GM13977 (cell line): ENCODE results near the gene PTGR1.

Source experiments
- DNase-seq: peaks from one replicate; pipeline ENCODE4 v3.0.0; 2012; ENCODE audit warnings: low spot score
- in situ Hi-C: fragments of 300-500 bp; cut with MboI; formaldehyde crosslinking; loops from one replicate; pipeline ENCODE4 v1.12.0; 2022; ENCODE audit warnings: low sequenced_read_pairs, low pct_unique_long_range_greater_than_20kb, mixed read lengths, inconsistent platforms; ENCODE audit not compliant: unreplicated experiment
- TF ChIP-seq, protein P1 (sequence below): IDR thresholded peaks from 2 replicates; pipeline ENCODE4 v1.5.1; 2012; ENCODE audit warnings: mild to moderate bottlenecking, control low read depth; ENCODE audit not compliant: insufficient read depth; ENCODE audit errors: extremely low read depth, missing control alignments

The PTGR1 gene

DNA sequence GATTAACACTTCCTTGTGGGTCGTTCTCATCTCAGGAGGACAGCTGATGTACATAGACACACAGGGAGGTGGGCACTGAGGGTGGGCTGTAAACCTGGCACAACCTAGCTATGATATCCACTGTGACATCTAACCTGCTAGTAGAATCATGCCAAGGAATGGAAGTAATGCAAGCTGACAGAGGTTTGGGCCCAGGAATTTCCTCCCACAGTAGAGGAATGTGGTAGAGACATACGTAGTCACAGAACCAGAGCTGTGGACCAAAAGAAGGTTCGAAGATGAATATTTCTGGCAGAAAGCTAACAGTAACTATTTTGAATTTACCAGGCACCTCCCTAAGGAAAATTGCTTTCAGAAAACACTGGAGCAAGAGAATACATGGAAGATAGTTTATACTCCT is 16.5 kb upstream of the PTGR1 start:
- DNase-seq: no peak
- in situ Hi-C loops: no loop called here
- TF ChIP-seq, protein P1, sequence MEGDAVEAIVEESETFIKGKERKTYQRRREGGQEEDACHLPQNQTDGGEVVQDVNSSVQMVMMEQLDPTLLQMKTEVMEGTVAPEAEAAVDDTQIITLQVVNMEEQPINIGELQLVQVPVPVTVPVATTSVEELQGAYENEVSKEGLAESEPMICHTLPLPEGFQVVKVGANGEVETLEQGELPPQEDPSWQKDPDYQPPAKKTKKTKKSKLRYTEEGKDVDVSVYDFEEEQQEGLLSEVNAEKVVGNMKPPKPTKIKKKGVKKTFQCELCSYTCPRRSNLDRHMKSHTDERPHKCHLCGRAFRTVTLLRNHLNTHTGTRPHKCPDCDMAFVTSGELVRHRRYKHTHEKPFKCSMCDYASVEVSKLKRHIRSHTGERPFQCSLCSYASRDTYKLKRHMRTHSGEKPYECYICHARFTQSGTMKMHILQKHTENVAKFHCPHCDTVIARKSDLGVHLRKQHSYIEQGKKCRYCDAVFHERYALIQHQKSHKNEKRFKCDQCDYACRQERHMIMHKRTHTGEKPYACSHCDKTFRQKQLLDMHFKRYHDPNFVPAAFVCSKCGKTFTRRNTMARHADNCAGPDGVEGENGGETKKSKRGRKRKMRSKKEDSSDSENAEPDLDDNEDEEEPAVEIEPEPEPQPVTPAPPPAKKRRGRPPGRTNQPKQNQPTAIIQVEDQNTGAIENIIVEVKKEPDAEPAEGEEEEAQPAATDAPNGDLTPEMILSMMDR: no peak

- no peak for DNase-seq
- in situ Hi-C loops: no loop called here
- TF ChIP-seq, protein P1: no peak
These were observed 14.1 kb upstream of the PTGR1 start for GRCh38 chr9:111613436-111614040.

- in situ Hi-C loops: no loop called here
- TF ChIP-seq, protein P1: no peak
- DNase-seq: no peak
These were observed 11.4 kb upstream of the PTGR1 start for GRCh38 chr9:111610845-111611244.

- DNase-seq: no peak
- in situ Hi-C loops: no loop called here
- TF ChIP-seq, protein P1: no peak
These were observed 10.7 kb upstream of the PTGR1 start for GRCh38 chr9:111610149-111610548.

GRCh38 chr9:111605041-111605559 is 5.7 kb upstream of the PTGR1 start:
- in situ Hi-C loops: no loop called here
- DNase-seq: no peak
- TF ChIP-seq, protein P1: no peak

GRCh38 chr9:111604054-111604615 is 4.7 kb upstream of the PTGR1 start:
- TF ChIP-seq, protein P1: no peak
- DNase-seq: no peak
- in situ Hi-C loops: no loop called here
